Lower leg skin (tissue), 3 donors: ENCODE data around the gene OTX1.

Experiments
- POLR2A ChIP-seq, 2 donors: fragments of 450-650 bp; IDR thresholded peaks; one replicate each; pipeline ENCODE4 v1.6.1; 2016 to 2017; ENCODE audit warnings: antibody characterized with exemption in 2 of 2, mild to moderate bottlenecking in 1 of 2, moderate library complexity in 1 of 2
- TF ChIP-seq, protein P1 (sequence below), 3 donors: fragments of 450-650 bp; IDR thresholded peaks; one replicate each; pipeline ENCODE4 v1.5.1; 2016; ENCODE audit warnings: antibody characterized with exemption in 3 of 3, mild to moderate bottlenecking in 3 of 3, moderate library complexity in 2 of 3

DNA sequence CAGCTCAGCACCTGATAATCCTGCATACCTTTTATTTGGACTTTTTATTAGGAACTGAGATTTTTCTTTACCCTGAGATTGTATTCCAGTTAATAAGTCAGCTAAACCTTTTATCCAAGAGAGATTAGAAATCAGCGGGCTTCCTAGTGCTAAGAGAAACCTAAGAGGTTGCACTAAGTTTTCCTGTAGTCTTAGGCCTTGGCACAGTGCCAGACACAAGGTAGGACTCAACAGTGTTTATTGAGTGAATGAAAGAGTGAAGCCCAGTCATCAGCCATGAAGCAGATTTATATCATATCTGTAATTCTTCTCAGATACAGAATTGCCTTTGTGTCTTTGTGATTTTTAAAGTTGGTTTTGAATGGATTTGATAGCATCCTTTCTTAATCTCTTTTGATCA, 13.6 kb downstream of the OTX1 start:
- TF ChIP-seq, protein P1, sequence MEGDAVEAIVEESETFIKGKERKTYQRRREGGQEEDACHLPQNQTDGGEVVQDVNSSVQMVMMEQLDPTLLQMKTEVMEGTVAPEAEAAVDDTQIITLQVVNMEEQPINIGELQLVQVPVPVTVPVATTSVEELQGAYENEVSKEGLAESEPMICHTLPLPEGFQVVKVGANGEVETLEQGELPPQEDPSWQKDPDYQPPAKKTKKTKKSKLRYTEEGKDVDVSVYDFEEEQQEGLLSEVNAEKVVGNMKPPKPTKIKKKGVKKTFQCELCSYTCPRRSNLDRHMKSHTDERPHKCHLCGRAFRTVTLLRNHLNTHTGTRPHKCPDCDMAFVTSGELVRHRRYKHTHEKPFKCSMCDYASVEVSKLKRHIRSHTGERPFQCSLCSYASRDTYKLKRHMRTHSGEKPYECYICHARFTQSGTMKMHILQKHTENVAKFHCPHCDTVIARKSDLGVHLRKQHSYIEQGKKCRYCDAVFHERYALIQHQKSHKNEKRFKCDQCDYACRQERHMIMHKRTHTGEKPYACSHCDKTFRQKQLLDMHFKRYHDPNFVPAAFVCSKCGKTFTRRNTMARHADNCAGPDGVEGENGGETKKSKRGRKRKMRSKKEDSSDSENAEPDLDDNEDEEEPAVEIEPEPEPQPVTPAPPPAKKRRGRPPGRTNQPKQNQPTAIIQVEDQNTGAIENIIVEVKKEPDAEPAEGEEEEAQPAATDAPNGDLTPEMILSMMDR (IDR thresholded peaks at IDR 0.05): no peak
- TF ChIP-seq POLR2A (IDR thresholded peaks at IDR 0.05): no peak
